Activated CD8-positive, alpha-beta T cell treated with anti-CD3 and anti-CD28 coated beads, Interleukin-2, amount 10 ng/mL, durations not matched to agents 7 days and 5 days (primary cell): Measurements from ENCODE around the gene SPPL2A. TPM values are rescaled to one million over a fixed set of nuclear protein-coding genes. Genes with fewer than 3 reads are reported as not detected.

Experiments
- ATAC-seq: fragments of 150-1000 bp; cut with Tn5 transposase; one replicate; pipeline ENCODE4 v1.10.0; 2021; ENCODE audit warnings: moderate library complexity
- CTCF ChIA-PET: fragments of 350-600 bp; sonication (Branson Sonifier 250); formaldehyde crosslinking; loops from one replicate; lab custom pipeline; 2021; ENCODE audit warnings: antibody characterized with exemption; lab: Charles Lee
- POLR2A ChIA-PET: fragments of 350-600 bp; sonication (Branson Sonifier 250); formaldehyde crosslinking; loops from one replicate; lab custom pipeline; 2021; ENCODE audit warnings: antibody characterized with exemption; lab: Charles Lee
- DNase-seq: peaks from one replicate; pipeline ENCODE4 v3.0.0-alpha.2; 2020
- H3K27ac Mint-ChIP-seq: one replicate; pipeline ENCODE4 v1.8.0; 2021; ENCODE audit warnings: mild to moderate bottlenecking, mixed read lengths
- H3K27me3 Mint-ChIP-seq: one replicate; pipeline ENCODE4 v1.8.0; 2021; ENCODE audit warnings: low read depth, mixed read lengths
- H3K36me3 Mint-ChIP-seq: one replicate; pipeline ENCODE4 v1.8.0; 2021; ENCODE audit warnings: low read depth, mixed read lengths
- H3K4me1 Mint-ChIP-seq: one replicate; pipeline ENCODE4 v1.8.0; 2021; ENCODE audit warnings: low read depth, mixed read lengths
- H3K4me3 Mint-ChIP-seq: one replicate; pipeline ENCODE4 v1.8.0; 2021; ENCODE audit warnings: mild to moderate bottlenecking, mixed read lengths
- H3K9me3 Mint-ChIP-seq: one replicate; pipeline ENCODE4 v1.8.0; 2022; ENCODE audit warnings: mixed read lengths; ENCODE audit not compliant: insufficient read depth
- total RNA-seq, 2 experiments: library from RNA; stranded (reverse); gene quantifications; one replicate each; pipeline ENCODE4 v1.2.3, GENCODE V29; 2021

Gene SPPL2A
- total RNA-seq, 2 experiments from 2014 or later, result 77.9 to 83.6 TPM

GRCh38 chr15:50685191-50685975 lies 80.1 kb downstream of the SPPL2A start:
- ChIA-PET CTCF (interaction anchor here (1.5 kb wide), 1 partner anchor 11 kb away, joined by 4 read pairs; no protein-coding TSS in a partner anchor), POLR2A (interaction anchor here (1.1 to 1.9 kb wide), 4 partner anchors 79 to 330 kb away, joined by 3 to 11 read pairs (median 6); partner anchors contain the start of genes GABPB1 and SPPL2A)
- DNase-seq (peak; percentile 26), ATAC-seq (no peak)
- Mint-ChIP-seq H3K9me3 (no peaks in the 10 kb centered on the region), H3K36me3 (peaks cover 36% of the 10 kb centered on the region), H3K4me1 (peaks cover 50% of the 10 kb centered on the region), H3K27me3 (no peaks in the 10 kb centered on the region), H3K4me3 (peak overlapping the region; percentile 98), H3K27ac (peak overlapping the region; percentile 98)

GRCh38 chr15:50681467-50681866 lies 84.0 kb downstream of the SPPL2A start:
- DNase-seq, result no peak
- ChIA-PET POLR2A (no interaction called here), CTCF (interaction anchor here (0.7 kb wide), 1 partner anchor 205 kb away, joined by 4 read pairs; no protein-coding TSS in a partner anchor)
- H3K27ac Mint-ChIP-seq, result no peak overlapping the region
- H3K4me3 Mint-ChIP-seq, result no peak overlapping the region
- ATAC-seq, result no peak
- no peaks in the 10 kb centered on the region for H3K9me3 Mint-ChIP-seq
- no peaks in the 10 kb centered on the region for H3K27me3 Mint-ChIP-seq
- H3K36me3 Mint-ChIP-seq, result peaks cover 40% of the 10 kb centered on the region
- H3K4me1 Mint-ChIP-seq, result peaks cover 38% of the 10 kb centered on the region

- Mint-ChIP-seq H3K4me3 (no peak overlapping the region), H3K4me1 (peaks cover 16% of the 10 kb centered on the region), H3K9me3 (no peaks in the 10 kb centered on the region), H3K27me3 (no peaks in the 10 kb centered on the region), H3K36me3 (peaks cover 15% of the 10 kb centered on the region), H3K27ac (peak overlapping the region; percentile 22)
- ATAC-seq (no peak), DNase-seq (no peak)
- POLR2A ChIA-PET, result no interaction called here
- CTCF ChIA-PET, result interaction anchor here (1.5 to 2.3 kb wide), 4 partner anchors 10 to 200 kb away, joined by 3 to 8 read pairs (median 6); no protein-coding TSS in a partner anchor
Observed at GRCh38 chr15:50676799-50677483, 88.6 kb downstream of the SPPL2A start.

GRCh38 chr15:50675535-50676144 lies 89.9 kb downstream of the SPPL2A start:
- no peaks in the 10 kb centered on the region for H3K9me3 Mint-ChIP-seq
- H3K4me3 Mint-ChIP-seq, result no peak overlapping the region
- ChIA-PET POLR2A (interaction anchor here (0.9 kb wide), 1 partner anchor 11 kb away, joined by 4 read pairs; the partner anchor contains the start of gene TRPM7), CTCF (interaction anchor here (0.7 to 2.4 kb wide), 10 partner anchors 9 to 232 kb away, joined by 3 to 12 read pairs (median 5); a partner anchor contains a TSS)
- DNase-seq (no peak), ATAC-seq (no peak)
- no peaks in the 10 kb centered on the region for H3K27me3 Mint-ChIP-seq
- peaks cover 12% of the 10 kb centered on the region for H3K4me1 Mint-ChIP-seq
- no peak overlapping the region for H3K27ac Mint-ChIP-seq
- peaks cover 12% of the 10 kb centered on the region for H3K36me3 Mint-ChIP-seq

GRCh38 chr15:50670115-50670514 lies 95.4 kb downstream of the SPPL2A start:
- Mint-ChIP-seq H3K36me3 (peaks cover 24% of the 10 kb centered on the region), H3K27me3 (no peaks in the 10 kb centered on the region), H3K9me3 (no peaks in the 10 kb centered on the region), H3K4me1 (peaks cover 7% of the 10 kb centered on the region), H3K4me3 (no peak overlapping the region), H3K27ac (no peak overlapping the region)
- ChIA-PET CTCF (no interaction called here), POLR2A (no interaction called here)
- DNase-seq (no peak), ATAC-seq (no peak)

GRCh38 chr15:50669611-50670010 lies 95.9 kb downstream of the SPPL2A start:
- ChIA-PET CTCF (interaction anchor here (1.3 kb wide), 1 partner anchor 11 kb away, joined by 3 read pairs; no protein-coding TSS in a partner anchor), POLR2A (no interaction called here)
- Mint-ChIP-seq H3K27me3 (no peaks in the 10 kb centered on the region), H3K27ac (no peak overlapping the region), H3K36me3 (peaks cover 20% of the 10 kb centered on the region), H3K4me3 (no peak overlapping the region), H3K4me1 (peaks cover 7% of the 10 kb centered on the region), H3K9me3 (no peaks in the 10 kb centered on the region)
- no peak for ATAC-seq
- DNase-seq, result no peak

- H3K4me1 Mint-ChIP-seq, result peaks cover 4% of the 10 kb centered on the region
- peaks cover 35% of the 10 kb centered on the region for H3K36me3 Mint-ChIP-seq
- no peaks in the 10 kb centered on the region for H3K27me3 Mint-ChIP-seq
- DNase-seq (no peak), ATAC-seq (no peak)
- H3K9me3 Mint-ChIP-seq, result no peaks in the 10 kb centered on the region
- ChIA-PET POLR2A (interaction anchor here (0.7 kb wide), 1 partner anchor 87 kb away, joined by 4 read pairs; no protein-coding TSS in a partner anchor), CTCF (interaction anchor here (2.3 kb wide), 1 partner anchor 10 kb away, joined by 8 read pairs; no protein-coding TSS in a partner anchor)
- H3K4me3 Mint-ChIP-seq, result no peak overlapping the region
- H3K27ac Mint-ChIP-seq, result no peak overlapping the region
Observed at GRCh38 chr15:50665938-50666337, 99.6 kb downstream of the SPPL2A start.

GRCh38 chr15:50655555-50655954 lies 110.0 kb downstream of the SPPL2A start:
- H3K36me3 Mint-ChIP-seq, result peaks cover 68% of the 10 kb centered on the region
- POLR2A ChIA-PET, result no interaction called here
- peaks cover 7% of the 10 kb centered on the region for H3K4me1 Mint-ChIP-seq
- no peak overlapping the region for H3K4me3 Mint-ChIP-seq
- no peak for ATAC-seq
- no peak for DNase-seq
- H3K27ac Mint-ChIP-seq, result no peak overlapping the region
- no peaks in the 10 kb centered on the region for H3K9me3 Mint-ChIP-seq
- H3K27me3 Mint-ChIP-seq, result no peaks in the 10 kb centered on the region
- CTCF ChIA-PET, result no interaction called here

GRCh38 chr15:50653156-50653743 lies 112.3 kb downstream of the SPPL2A start:
- no peak for DNase-seq
- no peak for ATAC-seq
- no peak overlapping the region for H3K4me3 Mint-ChIP-seq
- H3K27ac Mint-ChIP-seq, result no peak overlapping the region
- H3K27me3 Mint-ChIP-seq, result no peaks in the 10 kb centered on the region
- H3K36me3 Mint-ChIP-seq, result peaks cover 60% of the 10 kb centered on the region
- peaks cover 7% of the 10 kb centered on the region for H3K4me1 Mint-ChIP-seq
- POLR2A ChIA-PET, result no interaction called here
- CTCF ChIA-PET, result no interaction called here
- H3K9me3 Mint-ChIP-seq, result no peaks in the 10 kb centered on the region

- ATAC-seq, result no peak
- H3K36me3 Mint-ChIP-seq, result peaks cover 59% of the 10 kb centered on the region
- H3K4me1 Mint-ChIP-seq, result peaks cover 7% of the 10 kb centered on the region
- H3K27me3 Mint-ChIP-seq, result no peaks in the 10 kb centered on the region
- ChIA-PET CTCF (interaction anchor here (0.6 kb wide), 1 partner anchor 15 kb away, joined by 3 read pairs; no protein-coding TSS in a partner anchor), POLR2A (no interaction called here)
- no peak for DNase-seq
- H3K4me3 Mint-ChIP-seq, result no peak overlapping the region
- no peaks in the 10 kb centered on the region for H3K9me3 Mint-ChIP-seq
- H3K27ac Mint-ChIP-seq, result no peak overlapping the region
Observed at GRCh38 chr15:50652671-50653070, 112.8 kb downstream of the SPPL2A start.
